ENCODE data around the gene CCDC171. TPM values are rescaled to one million over a fixed set of nuclear protein-coding genes. Genes with fewer than 3 reads are reported as not detected.

The CCDC171 gene
- total and polyA plus RNA-seq, 10 of the 15 experiments (the other 5 are each of a cell fraction or from before 2014, with no cell fraction given): 1.00 to 7.2 (median 2.8) TPM

- SMC1A ChIA-PET (ENCODE audit: uncharacterized antibody, unreplicated experiment): interaction anchor here (0.6 kb wide), 1 partner anchor 1474 kb away, joined by 3 read pairs; no protein-coding TSS in a partner anchor
- Histone ChIP-seq H4K20me1 (ENCODE audit: control insufficient read depth, insufficient read depth) (no peaks in the 10 kb centered on the region), H2AFZ (ENCODE audit: control insufficient read depth, low read depth, low read length) (no peak overlapping the region), H3K4me2 (ENCODE audit: control insufficient read depth, insufficient read depth) (no peak overlapping the region), H3K36me3 (ENCODE audit: control insufficient read depth in 2 of 2, insufficient read depth in 2 of 2, low read length in 1 of 2) (no peaks in the 10 kb centered on the region), H3K9ac (ENCODE audit: control insufficient read depth, insufficient read depth, low read length) (no peak overlapping the region), H3K27me3 (replicated peaks in 1 of 2; ENCODE audit: control insufficient read depth in 2 of 2, insufficient read depth in 2 of 2, low read length in 1 of 2) (no peaks in the 10 kb centered on the region), H3K4me1 (ENCODE audit: control insufficient read depth, insufficient read depth, low read length) (no peaks in the 10 kb centered on the region), H3K9me3 (replicated peaks; ENCODE audit: control insufficient read depth, insufficient read depth, low read length) (no peaks in the 10 kb centered on the region), H3K79me2 (ENCODE audit: control insufficient read depth, insufficient read depth, low read length) (no peaks in the 10 kb centered on the region), H3K4me3 (no peak overlapping the region), H3K27ac (ENCODE audit: control insufficient read depth, insufficient read depth) (no peak overlapping the region)
- intact Hi-C loops (cut with micrococcal nuclease; ENCODE audit: unreplicated experiment): no loop called here
- FAIRE-seq (no peak), ATAC-seq (no peak), DNase-seq (ENCODE audit: low read depth, low spot score) (no peak)
- CTCF ChIA-PET: interaction anchor here (1.6 kb wide), 1 partner anchor 11 kb away, joined by 3 read pairs; no protein-coding TSS in a partner anchor
- whole genome bisulfite sequencing (ENCODE audit: insufficient coverage, insufficient replicate concordance, low lambda C conversion rate, missing lambda C conversion rate): 84% methylated on average over 6 of the region's 6 CpGs
- BruUV-seq (replicated peaks): no TSS peak
- RAD21 ChIA-PET (ENCODE audit: unreplicated experiment): no interaction called here
- POLR2A ChIA-PET: no interaction called here
- TF ChIP-seq NKRF (conservative IDR thresholded peaks at IDR 0.05) (no peak), MEF2B (IDR thresholded peaks at IDR 0.05; ENCODE audit: partially characterized antibody, poor library complexity, severe bottlenecking) (no peak), CHD1 (IDR thresholded peaks at IDR 0.05; ENCODE audit: low read depth, low read length) (no peak), ZBTB11 (CRISPR knock-in tag; IDR thresholded peaks at IDR 0.05) (no peak), BACH1 (IDR thresholded peaks at IDR 0.05; ENCODE audit: borderline replicate concordance) (no peak), NR2F1 (conservative IDR thresholded peaks at IDR 0.05) (no peak), TCF7 (IDR thresholded peaks at IDR 0.05; ENCODE audit: borderline replicate concordance) (no peak), USF2 (IDR thresholded peaks at IDR 0.05; ENCODE audit: borderline replicate concordance, low read depth, low read length) (no peak), YY1 (IDR thresholded peaks at IDR 0.05; ENCODE audit: low read depth, low read length) (no peak), CBX3 (IDR thresholded peaks at IDR 0.05; ENCODE audit: borderline replicate concordance, low read depth) (no peak)
- in situ Hi-C loops (cut with MboI): no loop called here
Observed at GRCh38 chr9:15846611-15847010, 293.8 kb downstream of the CCDC171 start.

All from GM12878 (cell line).